MM.1S (cell line): ENCODE measurements around the gene ANXA11.

Experiments used
- DNase-seq: peaks from one replicate; pipeline ENCODE4 v3.0.0-alpha.2; 2015
- H2AFZ ChIP-seq: fragments of 300-600 bp; sonication (generic); 2 replicates; pipeline ENCODE4 v1.6.0; 2016; ENCODE audit warnings: antibody characterized with exemption, low read length
- H3F3A ChIP-seq: fragments of 300-600 bp; sonication (generic); 2 replicates; pipeline ENCODE4 v1.6.1; 2016; ENCODE audit warnings: mild to moderate bottlenecking, antibody characterized with exemption, low read length, moderate library complexity, mixed read lengths; ENCODE audit not compliant: insufficient read depth
- H3K27ac ChIP-seq: fragments of 300-600 bp; sonication (generic); 2 replicates; pipeline ENCODE4 v1.5.1; 2016; ENCODE audit warnings: mild to moderate bottlenecking, low read length
- H3K27me3 ChIP-seq: fragments of 300-600 bp; sonication (generic); replicated peaks from 2 replicates; pipeline ENCODE4 v1.6.0; 2016; ENCODE audit warnings: low read length; ENCODE audit not compliant: insufficient read depth
- H3K36me3 ChIP-seq: fragments of 300-600 bp; sonication (generic); replicated peaks from 2 replicates; pipeline ENCODE4 v1.6.1; 2016; ENCODE audit warnings: mild to moderate bottlenecking, low read length, mixed read lengths; ENCODE audit not compliant: insufficient read depth
- H3K4me1 ChIP-seq: fragments of 300-600 bp; sonication (generic); 2 replicates; pipeline ENCODE4 v1.6.1; 2016; ENCODE audit warnings: low read length, mixed read lengths
- H3K4me2 ChIP-seq: fragments of 300-600 bp; sonication (generic); 2 replicates; pipeline ENCODE4 v1.6.0; 2016; ENCODE audit warnings: low read depth, low read length
- H3K4me3 ChIP-seq: fragments of 300-600 bp; sonication (generic); 2 replicates; pipeline ENCODE4 v1.5.1; 2016; ENCODE audit warnings: low read length, mixed read lengths
- H3K79me2 ChIP-seq: fragments of 300-600 bp; sonication (generic); 2 replicates; pipeline ENCODE4 v1.6.1; 2016; ENCODE audit warnings: mixed run types, low read length, mixed read lengths
- H3K9ac ChIP-seq: fragments of 300-600 bp; sonication (generic); 2 replicates; pipeline ENCODE4 v1.6.1; 2016; ENCODE audit warnings: low read length, mixed read lengths
- H3K9me2 ChIP-seq: fragments of 300-600 bp; sonication (generic); replicated peaks from 2 replicates; pipeline ENCODE4 v1.6.1; 2016; ENCODE audit warnings: mild to moderate bottlenecking, low read length, mixed read lengths; ENCODE audit not compliant: insufficient read depth
- H3K9me3 ChIP-seq: fragments of 300-600 bp; sonication (generic); replicated peaks from 2 replicates; pipeline ENCODE4 v1.6.1; 2016; ENCODE audit warnings: mild to moderate bottlenecking, low read length, mixed read lengths; ENCODE audit not compliant: insufficient read depth
- H4K20me1 ChIP-seq: fragments of 300-600 bp; sonication (generic); 2 replicates; pipeline ENCODE4 v1.6.1; 2016; ENCODE audit warnings: mild to moderate bottlenecking, low read length, moderate library complexity, mixed read lengths; ENCODE audit not compliant: insufficient read depth
- CTCF ChIP-seq: fragments of 300-600 bp; sonication (generic); IDR thresholded peaks from 2 replicates; pipeline ENCODE4 v1.5.1; 2016; ENCODE audit warnings: antibody characterized with exemption, low read length, mixed read lengths
- EZH2 ChIP-seq: fragments of 300-600 bp; sonication (generic); optimal IDR thresholded peaks from 2 replicates; pipeline ENCODE3; 2017; ENCODE audit warnings: low read depth, mild to moderate bottlenecking, antibody characterized with exemption, low read length, mixed read lengths
- EZH2phosphoT487 ChIP-seq: fragments of 300-600 bp; sonication (generic); IDR thresholded peaks from 2 replicates; pipeline ENCODE4 v1.6.1; 2018; ENCODE audit warnings: antibody characterized with exemption, low read length

The ANXA11 gene

GRCh38 chr10:80131499-80131901 lies 73.8 kb downstream of the ANXA11 start:
- no peak overlapping the region for H2AFZ ChIP-seq
- H4K20me1 ChIP-seq = no peaks in the 10 kb centered on the region
- no peak overlapping the region for H3K9ac ChIP-seq
- 0 out of 2 replicates have a peak, but pooled peaks cover 6% of the 10 kb centered on the region for H3K27me3 ChIP-seq
- H3K9me3 ChIP-seq = no peaks in the 10 kb centered on the region
- H3K79me2 ChIP-seq = no peaks in the 10 kb centered on the region
- no peak for DNase-seq
- H3K4me1 ChIP-seq = no peaks in the 10 kb centered on the region
- H3K4me3 ChIP-seq = no peak overlapping the region
- no peaks in the 10 kb centered on the region for H3K36me3 ChIP-seq
- TF ChIP-seq EZH2phosphoT487 = no peak
- no peak for TF ChIP-seq EZH2
- no peak for TF ChIP-seq CTCF
- no peak overlapping the region for H3K27ac ChIP-seq
- no peaks in the 10 kb centered on the region for H3K9me2 ChIP-seq
- H3K4me2 ChIP-seq = no peak overlapping the region
- H3F3A ChIP-seq = no peaks in the 10 kb centered on the region

- Histone ChIP-seq H3K79me2 (no peaks in the 10 kb centered on the region), H3K27me3 (0 out of 2 replicates have a peak, but pooled peaks cover 6% of the 10 kb centered on the region), H3K4me3 (no peak overlapping the region), H3K27ac (no peak overlapping the region), H3K4me1 (no peaks in the 10 kb centered on the region), H3K36me3 (no peaks in the 10 kb centered on the region), H3K9me3 (no peaks in the 10 kb centered on the region), H3F3A (no peaks in the 10 kb centered on the region), H3K9me2 (no peaks in the 10 kb centered on the region), H2AFZ (no peak overlapping the region), H4K20me1 (no peaks in the 10 kb centered on the region), H3K9ac (no peak overlapping the region), H3K4me2 (no peak overlapping the region)
- no peak for DNase-seq
- TF ChIP-seq CTCF = no peak
- TF ChIP-seq EZH2phosphoT487 = no peak
- no peak for TF ChIP-seq EZH2
Observed at GRCh38 chr10:80126876-80127275, 78.5 kb downstream of the ANXA11 start.

GRCh38 chr10:80122746-80123145 lies 82.6 kb downstream of the ANXA11 start:
- Histone ChIP-seq H3K4me2 (no peak overlapping the region), H3K36me3 (no peaks in the 10 kb centered on the region), H3K27me3 (no peaks in the 10 kb centered on the region), H3K9me3 (no peaks in the 10 kb centered on the region), H3F3A (no peaks in the 10 kb centered on the region), H3K9me2 (no peaks in the 10 kb centered on the region), H3K4me1 (no peaks in the 10 kb centered on the region), H4K20me1 (no peaks in the 10 kb centered on the region), H3K9ac (no peak overlapping the region), H3K79me2 (no peaks in the 10 kb centered on the region), H3K4me3 (no peak overlapping the region), H2AFZ (no peak overlapping the region), H3K27ac (no peak overlapping the region)
- no peak for DNase-seq
- no peak for TF ChIP-seq CTCF
- no peak for TF ChIP-seq EZH2
- no peak for TF ChIP-seq EZH2phosphoT487
